HEK293 (cell line): ENCODE results near the gene RYR2.
A peak's percentile ranks its signal among the peaks of the same experiment; 100 is the strongest.

ENCODE experiments used
- CTCF ChIA-PET: fragments of 350-600 bp; formaldehyde crosslinking; extraction: SDS; loops from one replicate; lab custom pipeline; 2021; ENCODE audit warnings: antibody characterized with exemption; lab: Yijun Ruan, JAX
- POLR2A ChIA-PET: fragments of 300-600 bp; formaldehyde crosslinking; extraction: SDS; loops from one replicate; lab custom pipeline; 2020; ENCODE audit warnings: antibody characterized with exemption, inconsistent platforms; lab: Yijun Ruan, JAX
- H3K27ac ChIP-seq: fragments of 200-500 bp; sonication (Bioruptor generic); 2 replicates; pipeline ENCODE4 v1.5.1; 2014; ENCODE audit warnings: low read depth, low read length, control low read depth, inconsistent platforms; ENCODE audit errors: extremely low read depth
- H3K36me3 ChIP-seq, 2 experiments: fragments of 200-500 bp in 1 of 2; sonication (Bioruptor generic) in 1 of 2; 1 replicate in 1 of 2; 2 replicates in 1 of 2; pipeline ENCODE4 v1.5.1; 2014 to 2017; ENCODE audit warnings: inconsistent platforms in 2 of 2, low read length in 2 of 2; ENCODE audit not compliant: control insufficient read depth in 2 of 2, insufficient read depth in 1 of 2
- H3K4me1 ChIP-seq: fragments of 200-500 bp; sonication (Bioruptor generic); 2 replicates; pipeline ENCODE4 v1.5.1; 2014; ENCODE audit warnings: mild to moderate bottlenecking, low read length, inconsistent platforms; ENCODE audit not compliant: control insufficient read depth, insufficient read depth
- H3K4me3 ChIP-seq: 2 replicates; pipeline ENCODE4 v1.5.1; 2011; ENCODE audit warnings: low read depth, mild to moderate bottlenecking, control low read depth, low read length, moderate library complexity
- H3K9me3 ChIP-seq: fragments of 200-500 bp; sonication (Bioruptor generic); 2 replicates; pipeline ENCODE4 v1.5.1; 2014; ENCODE audit warnings: low read depth, low read length, inconsistent platforms; ENCODE audit not compliant: control insufficient read depth, insufficient read depth
- CTCF ChIP-seq: fragments of 450-650 bp; formaldehyde crosslinking; IDR thresholded peaks from 2 replicates; pipeline ENCODE4 v1.5.1; 2016; ENCODE audit warnings: missing biosample characterization, missing genetic modification characterization
- HOXA7 ChIP-seq: sonication (generic); formaldehyde crosslinking; IDR thresholded peaks from 2 replicates; pipeline ENCODE4 v1.8.1; 2022; ENCODE audit warnings: missing genetic modification reagents, borderline replicate concordance
- KLF10 ChIP-seq: fragments of 450-650 bp; IDR thresholded peaks from 2 replicates; pipeline ENCODE4 v1.5.1; 2018; ENCODE audit warnings: missing biosample characterization, mild to moderate bottlenecking, missing genetic modification characterization
- KLF16 ChIP-seq: fragments of 450-650 bp; formaldehyde crosslinking; IDR thresholded peaks from 2 replicates; pipeline ENCODE4 v1.5.1; 2017; ENCODE audit warnings: missing biosample characterization, missing genetic modification characterization
- PRDM1 ChIP-seq: fragments of 450-650 bp; formaldehyde crosslinking; IDR thresholded peaks from 2 replicates; pipeline ENCODE4; 2016; ENCODE audit warnings: missing biosample characterization, missing genetic modification characterization
- PRDM10 ChIP-seq: fragments of 450-650 bp; formaldehyde crosslinking; IDR thresholded peaks from 2 replicates; pipeline ENCODE4 v1.5.1; 2016; ENCODE audit warnings: missing biosample characterization, missing genetic modification characterization
- ZBTB21 ChIP-seq: fragments of 450-650 bp; formaldehyde crosslinking; IDR thresholded peaks from 2 replicates; pipeline ENCODE4 v1.5.1; 2017; ENCODE audit warnings: missing biosample characterization, missing genetic modification characterization
- ZBTB48 ChIP-seq: fragments of 450-650 bp; formaldehyde crosslinking; IDR thresholded peaks from 2 replicates; pipeline ENCODE4 v1.5.1; 2016; ENCODE audit warnings: missing biosample characterization, missing genetic modification characterization
- ZNF138 ChIP-seq: fragments of 450-650 bp; formaldehyde crosslinking; IDR thresholded peaks from 2 replicates; pipeline ENCODE4 v1.5.1; 2016; ENCODE audit warnings: missing biosample characterization, missing genetic modification characterization, borderline replicate concordance
- ZNF157 ChIP-seq: fragments of 450-650 bp; formaldehyde crosslinking; IDR thresholded peaks from 2 replicates; pipeline ENCODE4 v1.5.1; 2016; ENCODE audit warnings: missing biosample characterization, missing genetic modification characterization
- ZNF18 ChIP-seq: fragments of 450-650 bp; formaldehyde crosslinking; IDR thresholded peaks from 2 replicates; pipeline ENCODE4 v1.5.1; 2016; ENCODE audit warnings: missing biosample characterization, missing genetic modification characterization
- ZNF2 ChIP-seq: fragments of 450-650 bp; formaldehyde crosslinking; IDR thresholded peaks from 2 replicates; pipeline ENCODE4 v1.5.1; 2016; ENCODE audit warnings: missing biosample characterization, missing genetic modification characterization
- ZNF24 ChIP-seq: fragments of 450-650 bp; formaldehyde crosslinking; IDR thresholded peaks from 2 replicates; pipeline ENCODE4 v1.5.1; 2016; ENCODE audit warnings: missing biosample characterization, missing genetic modification characterization
- ZNF292 ChIP-seq: fragments of 450-650 bp; formaldehyde crosslinking; IDR thresholded peaks from 2 replicates; pipeline ENCODE4 v1.5.1; 2016; ENCODE audit warnings: low read depth, missing biosample characterization, missing genetic modification characterization, borderline replicate concordance
- ZNF311 ChIP-seq: fragments of 450-650 bp; formaldehyde crosslinking; IDR thresholded peaks from 2 replicates; pipeline ENCODE4 v1.5.1; 2017; ENCODE audit warnings: missing biosample characterization, missing genetic modification characterization, borderline replicate concordance
- ZNF324 ChIP-seq: fragments of 450-650 bp; formaldehyde crosslinking; IDR thresholded peaks from 2 replicates; pipeline ENCODE4 v1.5.1; 2016; ENCODE audit warnings: missing biosample characterization, missing genetic modification characterization
- ZNF341 ChIP-seq: fragments of 450-650 bp; formaldehyde crosslinking; IDR thresholded peaks from 2 replicates; pipeline ENCODE4; 2016; ENCODE audit warnings: low read depth, missing biosample characterization, missing genetic modification characterization
- ZNF354C ChIP-seq: fragments of 450-650 bp; formaldehyde crosslinking; IDR thresholded peaks from 2 replicates; pipeline ENCODE4 v1.5.1; 2016; ENCODE audit warnings: missing biosample characterization, missing genetic modification characterization, low read depth, borderline replicate concordance
- ZNF473 ChIP-seq: fragments of 450-650 bp; formaldehyde crosslinking; IDR thresholded peaks from 2 replicates; pipeline ENCODE4 v1.5.1; 2017; ENCODE audit warnings: missing biosample characterization, missing genetic modification characterization
- ZNF610 ChIP-seq: fragments of 450-650 bp; formaldehyde crosslinking; IDR thresholded peaks from 2 replicates; pipeline ENCODE4 v1.5.1; 2016; ENCODE audit warnings: missing biosample characterization, missing genetic modification characterization, borderline replicate concordance
- ZNF677 ChIP-seq: fragments of 450-650 bp; IDR thresholded peaks from 2 replicates; pipeline ENCODE4 v1.5.0; 2018; ENCODE audit warnings: missing biosample characterization, mild to moderate bottlenecking, missing genetic modification characterization, moderate library complexity
- ZNF701 ChIP-seq: fragments of 450-650 bp; formaldehyde crosslinking; IDR thresholded peaks from 2 replicates; pipeline ENCODE4 v1.5.1; 2016; ENCODE audit warnings: missing biosample characterization, missing genetic modification characterization
- ZNF777 ChIP-seq: fragments of 450-650 bp; formaldehyde crosslinking; IDR thresholded peaks from 2 replicates; pipeline ENCODE4 v1.5.1; 2017; ENCODE audit warnings: missing biosample characterization, missing genetic modification characterization, borderline replicate concordance
- ZNF830 ChIP-seq: fragments of 450-650 bp; IDR thresholded peaks from 2 replicates; pipeline ENCODE4 v1.5.0; 2018; ENCODE audit warnings: missing biosample characterization, missing genetic modification characterization, low read depth, mild to moderate bottlenecking, moderate library complexity

The RYR2 gene

GRCh38 chr1:237503292-237503691 is 461.3 kb downstream of the RYR2 start (continued):
- TF ChIP-seq CTCF (tag by site-specific recombination) (no peak), ZNF311 (tag by site-specific recombination) (no peak), ZNF701 (tag by site-specific recombination) (no peak), ZNF324 (tag by site-specific recombination) (no peak), ZNF157 (tag by site-specific recombination) (no peak), KLF10 (no peak)
- TF ChIP-seq, all 188 proteins: peak for 0

GRCh38 chr1:237507005-237507404 is 465.0 kb downstream of the RYR2 start:
- ChIA-PET CTCF (interaction anchor here (0.9 kb wide), 1 partner anchor 15 kb away, joined by 6 read pairs; no protein-coding TSS in a partner anchor), POLR2A (no interaction called here)
- peak; percentile 89 for TF ChIP-seq PRDM1 (tag by site-specific recombination)
- TF ChIP-seq ZBTB21 (tag by site-specific recombination): no peak
- no peak for TF ChIP-seq ZNF24 (tag by site-specific recombination)
- no peak for TF ChIP-seq ZNF830
- H3K4me1 ChIP-seq: no peaks in the 10 kb centered on the region
- H3K36me3 ChIP-seq: no peaks in the 10 kb centered on the region
- no peak overlapping the region for H3K27ac ChIP-seq
- no peaks in the 10 kb centered on the region for H3K9me3 ChIP-seq
- no peak overlapping the region for H3K4me3 ChIP-seq

GRCh38 chr1:237509748-237510147 is 467.8 kb downstream of the RYR2 start:
- no peaks in the 10 kb centered on the region for H3K36me3 ChIP-seq
- no peak overlapping the region for H3K27ac ChIP-seq
- no peaks in the 10 kb centered on the region for H3K4me1 ChIP-seq
- no peak for TF ChIP-seq ZNF354C (tag by site-specific recombination)
- TF ChIP-seq PRDM10 (tag by site-specific recombination): no peak
- TF ChIP-seq ZNF677 (tag by site-specific recombination): no peak
- no peak for TF ChIP-seq ZNF292 (tag by site-specific recombination)
- no peak for TF ChIP-seq ZNF138 (tag by site-specific recombination)
- TF ChIP-seq ZNF777 (tag by site-specific recombination): no peak
- TF ChIP-seq KLF16 (tag by site-specific recombination): no peak
- TF ChIP-seq ZNF473 (tag by site-specific recombination): no peak
- no peak for TF ChIP-seq ZBTB48 (tag by site-specific recombination)
- TF ChIP-seq ZNF18 (tag by site-specific recombination): no peak
- no peak for TF ChIP-seq ZNF2 (tag by site-specific recombination)
- no peak for TF ChIP-seq ZNF610 (tag by site-specific recombination)
- TF ChIP-seq HOXA7 (CRISPR knock-in tag): no peak
- no peak for TF ChIP-seq ZNF341 (tag by site-specific recombination)
- POLR2A ChIA-PET: no interaction called here
- CTCF ChIA-PET: no interaction called here
- no peak overlapping the region for H3K4me3 ChIP-seq
- no peaks in the 10 kb centered on the region for H3K9me3 ChIP-seq
